Motor neuron (in vitro differentiated cells): ENCODE results near the gene SLC39A11. TPM values are rescaled to one million over a fixed set of nuclear protein-coding genes. Genes with fewer than 3 reads are reported as not detected.

Source experiments
- ATAC-seq, 8 experiments: fragments of 200-7000 bp; cut with Tn5 transposase; replicated peaks in 6 of 8; 2 replicates each; pipeline ENCODE4 v1.8.0; 2021; ENCODE audit warnings: mild to moderate bottlenecking in 8 of 8, moderate library complexity in 8 of 8
- H3K27ac ChIP-seq, 2 donors: fragments of 250-450 bp; sonication (Bioruptor Pico); 2 replicates each; pipeline ENCODE4 v1.9.0; 2021; ENCODE audit warnings: antibody characterized with exemption in 2 of 2, mild to moderate bottlenecking in 2 of 2, moderate library complexity in 1 of 2
- H3K4me1 ChIP-seq, 2 donors: fragments of 250-450 bp; sonication (Bioruptor Pico); replicated peaks in 1 of 2; 2 replicates each; pipeline ENCODE4 v1.6.1; 2021; ENCODE audit warnings: antibody characterized with exemption in 2 of 2, mild to moderate bottlenecking in 2 of 2, moderate library complexity in 1 of 2
- H3K4me3 ChIP-seq, 5 donors: fragments of 250-450 bp; sonication (Bioruptor Pico); 2 replicates each; pipeline ENCODE4 v1.9.0; 2021; ENCODE audit warnings: antibody characterized with exemption in 5 of 5, mild to moderate bottlenecking in 5 of 5, moderate library complexity in 4 of 5
- WGBS, 10 experiments: fragments of 450-650 bp; shearing (Covaris generic); methylation state at CpG; one replicate each; pipeline ENCODE4 v1.0.0; 2022; 5-methylcytosine and 5-hydroxymethylcytosine counted together
- in situ Hi-C, 9 experiments: fragments of 400-800 bp; cut with MboI; loops; one replicate each; pipeline ENCODE4 v1.15.0; 2021; ENCODE audit warnings: low sequenced_read_pairs in 9 of 9, low pct_unique_long_range_greater_than_20kb in 2 of 9; ENCODE audit not compliant: unreplicated experiment in 9 of 9
- total RNA-seq, 8 experiments: library from RNA; unstranded; fragments of 300-600 nt; gene quantifications; 2 replicates each; pipeline versions ENCODE4 v1.2.3 to v1.2.4, GENCODE V29; 2022

The SLC39A11 gene
- total RNA-seq, 8 experiments from 2014 or later = 5.3 to 27.3 (median 10.8) TPM

GRCh38 chr17:72660274-72661115 lies 432.0 kb downstream of the SLC39A11 start:
- ATAC-seq = no peak
- Histone ChIP-seq H3K27ac (no peak overlapping the region), H3K4me3 (no peak overlapping the region), H3K4me1 (peaks cover 12 to 17% of the 10 kb centered on the region in 2 donors)
- WGBS, 10 experiments = 65 to 96% (median 85%) methylated on average over 1 to 16 of the region's 20 CpGs; no CpG with 5 or more reads in 3 of the 10 experiments
- in situ Hi-C loops = no loop called here

GRCh38 chr17:72659811-72660210 lies 432.7 kb downstream of the SLC39A11 start:
- in situ Hi-C loops = no loop called here
- Histone ChIP-seq H3K4me3 (no peak overlapping the region), H3K4me1 (peaks cover 12 to 17% of the 10 kb centered on the region in 2 donors), H3K27ac (no peak overlapping the region)
- ATAC-seq = no peak
- 70 to 100% (median 100%) methylated on average over 1 to 3 of the region's 4 CpGs; no CpG with 5 or more reads in 5 of the 10 experiments for WGBS, 10 experiments

GRCh38 chr17:72658675-72659074 lies 433.8 kb downstream of the SLC39A11 start:
- no peak for ATAC-seq
- no peak overlapping the region for H3K27ac ChIP-seq
- in situ Hi-C loops = no loop called here
- WGBS, 10 experiments = 75 to 94% (median 86%) methylated on average over 1 to 3 of the region's 5 CpGs; no CpG with 5 or more reads in 5 of the 10 experiments
- peaks cover 12 to 17% of the 10 kb centered on the region in 2 donors for H3K4me1 ChIP-seq
- no peak overlapping the region for H3K4me3 ChIP-seq

GRCh38 chr17:72657467-72658317 lies 434.8 kb downstream of the SLC39A11 start:
- peak in 1 of 8 experiments; percentile 5 for ATAC-seq
- in situ Hi-C loops = no loop called here
- no peak overlapping the region for H3K4me3 ChIP-seq
- peaks cover 12 to 17% of the 10 kb centered on the region in 2 donors for H3K4me1 ChIP-seq
- WGBS, 10 experiments = 13 to 100% (median 79%) methylated on average over 1 to 4 of the region's 9 CpGs; no CpG with 5 or more reads in 3 of the 10 experiments
- H3K27ac ChIP-seq = no peak overlapping the region

GRCh38 chr17:72656130-72656763 lies 436.2 kb downstream of the SLC39A11 start:
- WGBS, 10 experiments = 43 to 97% (median 72%) methylated on average over 1 to 8 of the region's 14 CpGs
- ATAC-seq = peak in 5 of 8 experiments; percentile 23 to 74 (median 55)
- Histone ChIP-seq H3K27ac (no peak overlapping the region), H3K4me3 (no peak overlapping the region), H3K4me1 (peaks cover 12% of the 10 kb centered on the region in 2 donors)
- in situ Hi-C loops = no loop called here

- H3K4me3 ChIP-seq = no peak overlapping the region
- in situ Hi-C loops = no loop called here
- no peak overlapping the region for H3K27ac ChIP-seq
- no peak for ATAC-seq
- WGBS, 10 experiments = 70 to 98% (median 87%) methylated on average over 1 to 6 of the region's 12 CpGs; no CpG with 5 or more reads in 3 of the 10 experiments
- peaks cover 4 to 8% of the 10 kb centered on the region in 2 donors for H3K4me1 ChIP-seq
Observed at GRCh38 chr17:72654706-72655105, 437.8 kb downstream of the SLC39A11 start.

- H3K4me1 ChIP-seq = peaks cover 4 to 8% of the 10 kb centered on the region in 2 donors
- ATAC-seq = no peak
- no peak overlapping the region for H3K4me3 ChIP-seq
- in situ Hi-C loops = no loop called here
- no peak overlapping the region for H3K27ac ChIP-seq
Observed at GRCh38 chr17:72651988-72652387, 440.5 kb downstream of the SLC39A11 start.

GRCh38 chr17:72648702-72649101 lies 443.8 kb downstream of the SLC39A11 start:
- WGBS, 10 experiments = 77 to 90% methylated on average over 2 of the region's 11 CpGs; no CpG with 5 or more reads in 8 of the 10 experiments
- in situ Hi-C loops = no loop called here
- ATAC-seq = no peak
- Histone ChIP-seq H3K4me1 (no peaks in the 10 kb centered on the region), H3K27ac (no peak overlapping the region), H3K4me3 (no peak overlapping the region)

GRCh38 chr17:72646176-72646575 lies 446.3 kb downstream of the SLC39A11 start:
- H3K4me3 ChIP-seq = no peak overlapping the region
- H3K27ac ChIP-seq = no peak overlapping the region
- H3K4me1 ChIP-seq = no peaks in the 10 kb centered on the region
- no peak for ATAC-seq
- 60 to 86% (median 80%) methylated on average over 1 to 2 of the region's 2 CpGs; no CpG with 5 or more reads in 3 of the 10 experiments for WGBS, 10 experiments
- in situ Hi-C loops = no loop called here

- ATAC-seq = peak in 2 of 8 experiments; percentile 68 to 75
- 18 to 78% (median 46%) methylated on average over 1 to 4 of the region's 4 CpGs; no CpG with 5 or more reads in 4 of the 10 experiments for WGBS, 10 experiments
- H3K27ac ChIP-seq = no peak overlapping the region
- H3K4me3 ChIP-seq = no peak overlapping the region
- in situ Hi-C loops = no loop called here
- no peaks in the 10 kb centered on the region for H3K4me1 ChIP-seq
Observed at GRCh38 chr17:72644492-72644891, 448.0 kb downstream of the SLC39A11 start.

GRCh38 chr17:72643575-72644216 lies 448.8 kb downstream of the SLC39A11 start:
- no peak overlapping the region for H3K4me3 ChIP-seq
- H3K27ac ChIP-seq = no peak overlapping the region
- in situ Hi-C loops = no loop called here
- 26 to 100% (median 80%) methylated on average over 1 to 4 of the region's 4 CpGs; no CpG with 5 or more reads in 1 of the 10 experiments for WGBS, 10 experiments
- no peaks in the 10 kb centered on the region for H3K4me1 ChIP-seq
- ATAC-seq = no peak

GRCh38 chr17:72642720-72643119 lies 449.8 kb downstream of the SLC39A11 start:
- no peak for ATAC-seq

More at GRCh38 chr17:72642720-72643119, 449.8 kb downstream of the SLC39A11 start:
- WGBS, 10 experiments = 73 to 100% (median 90%) methylated on average over 1 to 7 of the region's 7 CpGs; no CpG with 5 or more reads in 1 of the 10 experiments
- Histone ChIP-seq H3K27ac (no peak overlapping the region), H3K4me3 (no peak overlapping the region), H3K4me1 (no peaks in the 10 kb centered on the region)
- in situ Hi-C loops = no loop called here
